Measurements from ENCODE around the gene TMEM182.

GRCh38 chr2:102789349-102790090 lies 27.7 kb downstream of the TMEM182 start:
- TF ChIP-seq CTCF (conservative IDR thresholded peaks at IDR 0.05; ENCODE audit: low read depth, low read length) = no peak
- TF ChIP-seq EZH2 (IDR thresholded peaks at IDR 0.05; ENCODE audit: low read length, unreplicated experiment) = no peak

All from PC-3 (cell line).